Activated CD8-positive, alpha-beta memory T cell treated with anti-CD3 and anti-CD28 coated beads for 36 hours (primary cell): ENCODE measurements around the gene TCF4. TPM values are rescaled to one million over a fixed set of nuclear protein-coding genes. Genes with fewer than 3 reads are reported as not detected.

ENCODE experiments used
- CTCF ChIA-PET: fragments of 350-600 bp; sonication (Branson Sonifier 250); formaldehyde crosslinking; loops from one replicate; lab custom pipeline; 2021; ENCODE audit warnings: antibody characterized with exemption; lab: Charles Lee
- POLR2A ChIA-PET: fragments of 350-600 bp; sonication (Branson Sonifier 250); formaldehyde crosslinking; loops from one replicate; lab custom pipeline; 2021; ENCODE audit warnings: antibody characterized with exemption; lab: Charles Lee
- total RNA-seq, 2 experiments: library from RNA; stranded (reverse); gene quantifications; one replicate each; pipeline ENCODE4 v1.2.3, GENCODE V29; 2021

The TCF4 gene
- total RNA-seq, 2 experiments from 2014 or later, result 0.11 to 0.84 TPM

GRCh38 chr18:55320424-55321264, 267.3 kb downstream of the TCF4 start:
- POLR2A ChIA-PET, result no interaction called here
- CTCF ChIA-PET, result no interaction called here

GRCh38 chr18:55319459-55320193, 268.4 kb downstream of the TCF4 start:
- ChIA-PET CTCF (no interaction called here), POLR2A (no interaction called here)

- ChIA-PET POLR2A (no interaction called here), CTCF (no interaction called here)
Observed at GRCh38 chr18:55318951-55319441, 269.0 kb downstream of the TCF4 start.

GRCh38 chr18:55317864-55318263, 270.1 kb downstream of the TCF4 start:
- ChIA-PET POLR2A (no interaction called here), CTCF (no interaction called here)

- POLR2A ChIA-PET, result no interaction called here
- CTCF ChIA-PET, result no interaction called here
Observed at GRCh38 chr18:55317324-55317723, 270.7 kb downstream of the TCF4 start.

- POLR2A ChIA-PET, result no interaction called here
- CTCF ChIA-PET, result no interaction called here
Observed at GRCh38 chr18:55316486-55317184, 271.4 kb downstream of the TCF4 start.

- POLR2A ChIA-PET, result no interaction called here
- CTCF ChIA-PET, result no interaction called here
Observed at GRCh38 chr18:55314615-55315237, 273.3 kb downstream of the TCF4 start.

DNA sequence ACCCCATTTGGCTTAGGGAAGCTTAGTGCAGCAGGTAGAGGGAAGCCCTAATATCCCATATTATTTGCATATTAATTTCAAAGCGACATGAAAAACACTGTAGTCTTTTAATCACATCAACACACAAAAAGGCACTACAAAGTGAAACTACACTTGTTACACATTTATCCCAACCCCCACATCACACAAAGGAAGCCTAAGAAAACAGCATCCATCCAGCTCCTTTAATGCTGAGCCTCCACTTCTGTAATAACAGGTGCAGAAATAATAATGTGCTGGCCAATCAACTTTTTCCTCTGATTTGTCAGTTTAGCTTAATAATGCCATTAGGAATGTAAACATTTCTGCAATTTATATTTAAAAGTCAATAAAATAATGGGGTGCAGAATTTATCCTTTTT, 274.0 kb downstream of the TCF4 start:
- CTCF ChIA-PET, result no interaction called here
- POLR2A ChIA-PET, result no interaction called here

GRCh38 chr18:55310863-55311262, 277.1 kb downstream of the TCF4 start:
- CTCF ChIA-PET, result no interaction called here

DNA sequence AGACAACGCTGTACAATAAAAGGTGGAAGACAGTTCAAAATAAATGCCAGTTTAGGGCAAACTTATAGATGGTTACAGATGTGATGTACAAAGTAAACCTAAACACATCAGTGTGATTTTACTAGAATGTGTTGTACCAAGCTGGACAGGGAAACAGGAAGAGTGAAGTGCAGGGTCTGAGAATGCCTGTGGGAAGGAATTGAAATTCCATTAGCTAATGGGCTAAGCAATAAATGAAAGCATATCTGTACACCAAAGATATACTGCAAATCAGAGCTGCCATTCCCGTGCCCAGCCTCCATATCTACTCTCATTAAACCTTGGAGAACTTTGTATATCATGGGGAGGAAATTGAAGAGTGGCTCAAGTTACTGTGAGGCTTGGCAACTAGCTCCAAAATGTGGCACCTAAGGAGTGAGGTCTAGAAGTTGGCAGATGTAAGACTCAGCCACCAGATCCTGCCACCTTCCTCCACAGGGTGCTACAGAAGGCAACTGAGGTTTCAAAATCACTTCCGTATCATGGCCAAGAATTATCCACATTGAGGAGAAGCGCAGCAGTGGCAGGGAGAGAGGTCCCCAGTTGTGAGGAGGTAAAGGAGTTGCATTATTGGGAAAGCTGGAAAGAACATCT, 277.8 kb downstream of the TCF4 start:
- ChIA-PET CTCF (no interaction called here), POLR2A (no interaction called here)

More at GRCh38 chr18:55310863-55311262, 277.1 kb downstream of the TCF4 start:
- POLR2A ChIA-PET, result no interaction called here

- ChIA-PET CTCF (no interaction called here), POLR2A (no interaction called here)
Observed at GRCh38 chr18:55309249-55309648, 278.7 kb downstream of the TCF4 start.

DNA sequence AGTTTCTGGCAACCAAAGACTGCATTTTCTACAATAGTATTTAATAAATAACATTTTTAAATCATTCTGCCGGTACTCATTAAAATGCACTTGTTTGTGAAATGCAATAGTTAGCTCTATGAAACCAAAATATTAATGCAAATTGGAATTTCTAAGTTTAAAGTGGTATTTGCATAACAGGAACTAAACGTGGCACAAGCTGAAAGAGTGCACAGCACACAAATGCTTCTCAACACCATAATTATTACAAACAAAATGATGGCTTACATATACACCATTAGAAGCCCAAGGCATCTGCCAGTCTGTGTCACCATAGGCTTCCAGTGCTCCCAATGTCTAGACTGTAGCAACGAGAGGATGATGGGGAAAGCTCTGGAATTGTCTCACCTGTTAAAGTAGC, 280.5 kb downstream of the TCF4 start:
- CTCF ChIA-PET, result no interaction called here

DNA sequence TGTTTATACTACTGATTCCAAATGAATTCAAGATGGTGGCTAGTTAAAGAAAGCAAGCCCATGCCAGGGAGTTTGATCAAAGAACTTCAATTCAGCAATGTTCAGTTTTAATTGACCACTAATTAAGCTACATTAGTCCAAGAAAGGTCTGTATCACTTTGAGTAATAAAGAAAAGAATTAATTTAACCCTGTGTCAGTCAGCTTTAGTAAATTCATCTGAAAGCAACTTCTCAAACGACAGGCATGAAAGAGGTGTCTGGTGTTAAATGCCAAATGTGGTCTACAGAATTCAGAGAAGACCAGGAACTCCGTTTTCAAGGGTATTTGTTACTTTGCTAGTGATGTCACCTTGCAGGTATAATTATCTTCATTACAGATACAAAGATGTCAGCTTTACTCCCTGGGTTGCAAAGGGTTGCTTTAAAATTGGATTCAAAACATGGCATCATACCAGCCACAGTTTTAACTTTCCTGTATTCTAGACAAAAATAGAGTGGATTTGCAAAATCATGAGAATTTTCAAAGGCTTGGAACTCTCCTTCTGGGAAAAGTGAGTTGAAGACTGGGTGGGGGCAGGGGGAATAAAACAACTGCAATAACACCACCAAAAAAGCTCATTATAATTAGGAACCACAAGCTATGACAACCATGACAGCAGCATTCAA, 281.5 kb downstream of the TCF4 start:
- ChIA-PET POLR2A (no interaction called here), CTCF (no interaction called here)

More for the DNA sequence above, 280.5 kb downstream of the TCF4 start:
- POLR2A ChIA-PET, result no interaction called here

- POLR2A ChIA-PET, result no interaction called here
- CTCF ChIA-PET, result interaction anchor here (0.6 kb wide), 1 partner anchor 1609 kb away, joined by 3 read pairs; no protein-coding TSS in a partner anchor
Observed at GRCh38 chr18:55302167-55302833, 285.7 kb downstream of the TCF4 start.

DNA sequence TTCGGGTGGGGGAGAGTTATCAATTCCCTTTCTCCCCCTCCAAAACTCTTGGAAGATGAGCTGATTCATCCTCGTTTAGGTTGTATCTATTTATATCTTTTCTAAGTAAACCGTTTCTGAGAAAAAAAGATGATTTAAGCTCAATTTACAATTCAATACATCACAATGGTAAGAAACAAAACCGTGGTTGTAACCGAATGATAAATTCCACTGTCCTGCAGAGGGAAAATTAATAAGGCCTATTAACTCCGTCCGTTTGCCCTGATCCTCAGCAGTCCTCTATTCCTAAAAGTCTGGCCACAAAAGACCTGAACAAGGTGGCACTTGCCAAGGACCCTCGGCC, 286.2 kb downstream of the TCF4 start:
- ChIA-PET POLR2A (interaction anchor here (0.6 kb wide), 1 partner anchor 226 kb away, joined by 4 read pairs; no protein-coding TSS in a partner anchor), CTCF (interaction anchor here (0.6 kb wide), 1 partner anchor 1609 kb away, joined by 3 read pairs; no protein-coding TSS in a partner anchor)

- ChIA-PET POLR2A (interaction anchor here (0.6 kb wide), 1 partner anchor 227 kb away, joined by 4 read pairs; no protein-coding TSS in a partner anchor), CTCF (no interaction called here)
Observed at GRCh38 chr18:55300936-55301531, 287.0 kb downstream of the TCF4 start.

DNA sequence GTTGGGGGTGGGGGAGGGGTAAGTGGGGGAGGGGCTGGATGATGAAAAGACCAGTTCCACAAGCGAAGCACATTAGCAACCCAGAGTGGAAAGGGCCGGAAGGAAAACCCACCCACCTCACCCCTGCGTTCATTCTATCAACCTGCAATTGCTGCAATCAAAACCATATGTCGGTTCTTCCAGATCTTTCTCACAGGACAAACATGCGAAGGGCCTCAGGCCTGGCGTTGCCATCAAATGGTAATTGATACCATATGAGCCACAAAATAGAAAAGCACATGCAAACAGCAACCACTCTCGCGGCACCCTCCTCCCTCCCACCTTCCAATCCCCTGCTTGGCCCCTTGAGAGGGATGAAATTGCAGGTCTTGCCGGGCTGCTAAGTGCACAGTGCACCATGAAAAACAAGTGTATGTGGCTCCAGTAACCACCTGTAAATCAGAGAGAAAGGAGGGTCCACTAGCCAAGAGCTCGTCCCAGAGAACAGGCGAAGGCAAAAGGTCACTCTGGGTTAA, 287.5 kb downstream of the TCF4 start:
- ChIA-PET CTCF (no interaction called here), POLR2A (no interaction called here)
